Sigmoid colon (tissue), 7 donors: Measurements from ENCODE around the gene PRPF31. TPM values are rescaled to one million over a fixed set of nuclear protein-coding genes. Genes with fewer than 3 reads are reported as not detected.
A peak's percentile ranks its signal among the peaks of the same experiment; 100 is the strongest.

Source experiments
- DNase-seq: peaks from one replicate; pipeline ENCODE4 v3.0.0-alpha.2; 2019
- H3K27ac ChIP-seq, 4 donors: fragments of 200-600 bp; sonication (generic); one replicate each; pipeline ENCODE4 v1.5.1; 2016 to 2019; ENCODE audit warnings: mild to moderate bottlenecking in 1 of 4
- H3K27me3 ChIP-seq, 3 donors: fragments of 200-600 bp; sonication (generic); one replicate each; pipeline ENCODE4 v1.5.1; 2019; ENCODE audit warnings: mild to moderate bottlenecking in 1 of 3
- H3K36me3 ChIP-seq, 4 donors: fragments of 200-600 bp; sonication (generic); one replicate each; pipeline ENCODE4 v1.5.1; 2016 to 2019
- H3K4me1 ChIP-seq, 4 donors: fragments of 200-600 bp; sonication (generic); one replicate each; pipeline ENCODE4 v1.5.1; 2017 to 2019
- H3K4me3 ChIP-seq, 4 donors: fragments of 200-600 bp; sonication (generic); one replicate each; pipeline ENCODE4 v1.5.1; 2017 to 2019; ENCODE audit warnings: mild to moderate bottlenecking in 2 of 4, moderate library complexity in 1 of 4
- H3K9me3 ChIP-seq, 4 donors: fragments of 200-600 bp in 3 of 4; sonication (generic) in 3 of 4; one replicate each; pipeline versions ENCODE4 v1.5.1 to v1.6.1; 2013 to 2019
- EP300 ChIP-seq, 4 donors: sonication (generic); formaldehyde crosslinking; IDR thresholded peaks; one replicate each; pipeline ENCODE4 v1.6.1; 2017; ENCODE audit warnings: antibody characterized with exemption in 4 of 4
- POLR2A ChIP-seq, 2 donors: fragments of 450-650 bp; IDR thresholded peaks; one replicate each; pipeline ENCODE4 v1.6.1; 2016; ENCODE audit warnings: antibody characterized with exemption in 2 of 2, mild to moderate bottlenecking in 2 of 2, moderate library complexity in 2 of 2
- POLR2AphosphoS5 ChIP-seq, 4 donors: sonication (generic); formaldehyde crosslinking; IDR thresholded peaks; one replicate each; pipeline ENCODE4 v1.6.1; 2017; ENCODE audit warnings: antibody characterized with exemption in 4 of 4
- WGBS, 2 donors: extraction: QIAGEN DNeasy Blood & Tissue Kit; methylation state at CpG; one replicate each; pipeline ENCODE4 v1.1.7; 2013; 5-methylcytosine and 5-hydroxymethylcytosine counted together
- intact Hi-C: fragments of 100-400 bp; cut with DNase I; formaldehyde crosslinking; loops from one replicate; pipeline ENCODE4 v1.15.1; 2023
- polyA plus RNA-seq, 3 donors: library from polyadenylated mRNA; stranded (reverse); fragments of 200-250 nt; gene quantifications; one replicate each; pipeline ENCODE4 v1.2.3, GENCODE V29; 2013
- total RNA-seq, 4 donors: library from RNA; depleted of rRNA; stranded (reverse); fragments of >200 nt; gene quantifications; one replicate each; pipeline ENCODE4 v1.1.0, GENCODE V29; 2016
- TF ChIP-seq, protein P1 (sequence below), 4 experiments: fragments of 450-650 bp in 3 of 4; fragments of 200-600 bp in 1 of 4; IDR thresholded peaks; one replicate each; pipeline ENCODE4 v1.5.1; 2016 to 2019; ENCODE audit warnings: antibody characterized with exemption in 4 of 4, mild to moderate bottlenecking in 3 of 4, moderate library complexity in 2 of 4
- donor health status: healthy with polysubstance abuse.
- donor health status: Bipolar disorder and iron deficiency.
- donor health status: healthy.

PRPF31 gene
- total and polyA plus RNA-seq, 7 donors: 25.0 to 60.9 (median 51.0) TPM

DNA sequence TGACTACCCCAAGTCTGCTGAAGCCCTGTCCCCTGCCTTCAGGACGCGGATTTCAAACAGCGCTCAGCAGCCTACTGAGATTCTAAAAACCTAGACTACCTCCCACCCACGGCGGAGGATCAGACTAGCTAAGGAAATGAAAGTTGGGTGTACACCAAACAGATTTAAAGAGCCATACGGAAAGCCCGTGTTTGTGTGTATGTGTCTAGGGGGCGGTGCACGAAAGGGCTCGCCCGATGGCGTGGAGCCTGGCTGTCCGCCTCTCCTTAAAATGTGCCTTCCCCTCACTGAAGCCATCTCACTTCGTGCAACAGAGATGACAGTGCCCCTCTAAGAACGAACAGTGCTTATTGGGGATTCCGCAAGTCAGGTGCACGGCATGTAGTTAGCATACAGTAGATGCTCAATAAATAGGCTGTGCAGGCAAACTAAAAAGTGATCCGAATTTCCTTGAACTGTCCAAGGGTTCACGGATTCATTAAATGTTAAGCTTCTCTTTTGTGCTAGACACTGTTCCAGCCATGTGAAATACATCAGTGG, 43.3 kb downstream of the PRPF31 start:
- H3K4me1 ChIP-seq: peaks cover 0 to 48% (median 44%) of the 10 kb centered on the region in 4 donors
- 9 to 10% methylated on average over 19 of the region's 19 CpGs for WGBS, 2 donors
- H3K9me3 ChIP-seq: no peaks in the 10 kb centered on the region
- no peak for TF ChIP-seq POLR2A (IDR thresholded peaks at IDR 0.05)
- TF ChIP-seq POLR2AphosphoS5 (IDR thresholded peaks at IDR 0.05): no peak
- TF ChIP-seq, protein P1, sequence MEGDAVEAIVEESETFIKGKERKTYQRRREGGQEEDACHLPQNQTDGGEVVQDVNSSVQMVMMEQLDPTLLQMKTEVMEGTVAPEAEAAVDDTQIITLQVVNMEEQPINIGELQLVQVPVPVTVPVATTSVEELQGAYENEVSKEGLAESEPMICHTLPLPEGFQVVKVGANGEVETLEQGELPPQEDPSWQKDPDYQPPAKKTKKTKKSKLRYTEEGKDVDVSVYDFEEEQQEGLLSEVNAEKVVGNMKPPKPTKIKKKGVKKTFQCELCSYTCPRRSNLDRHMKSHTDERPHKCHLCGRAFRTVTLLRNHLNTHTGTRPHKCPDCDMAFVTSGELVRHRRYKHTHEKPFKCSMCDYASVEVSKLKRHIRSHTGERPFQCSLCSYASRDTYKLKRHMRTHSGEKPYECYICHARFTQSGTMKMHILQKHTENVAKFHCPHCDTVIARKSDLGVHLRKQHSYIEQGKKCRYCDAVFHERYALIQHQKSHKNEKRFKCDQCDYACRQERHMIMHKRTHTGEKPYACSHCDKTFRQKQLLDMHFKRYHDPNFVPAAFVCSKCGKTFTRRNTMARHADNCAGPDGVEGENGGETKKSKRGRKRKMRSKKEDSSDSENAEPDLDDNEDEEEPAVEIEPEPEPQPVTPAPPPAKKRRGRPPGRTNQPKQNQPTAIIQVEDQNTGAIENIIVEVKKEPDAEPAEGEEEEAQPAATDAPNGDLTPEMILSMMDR (IDR thresholded peaks at IDR 0.05): no peak
- no peak for TF ChIP-seq EP300 (IDR thresholded peaks at IDR 0.05)
- H3K27ac ChIP-seq: peak overlapping the region; percentile 96 to 98 (median 96)
- intact Hi-C loops: loop anchor here (2.0 kb wide), 1 partner anchor 20 kb away; no protein-coding TSS in a partner anchor
- no peaks in the 10 kb centered on the region for H3K27me3 ChIP-seq
- DNase-seq: no peak
- peak overlapping the region; percentile 69 to 83 (median 72) for H3K4me3 ChIP-seq
- peaks cover 28 to 44% (median 36%) of the 10 kb centered on the region in 4 donors for H3K36me3 ChIP-seq

GRCh38 chr19:54159352-54160181, 44.0 kb downstream of the PRPF31 start, which contains the start of gene LENG1:
LENG1 (minus strand) TSS chr19:54159721; CDS start chr19:54159695, 26 bp downstream.
- TF ChIP-seq, protein P1 (IDR thresholded peaks at IDR 0.05): no peak
- TF ChIP-seq POLR2A (IDR thresholded peaks at IDR 0.05): peak; percentile 41 to 53
- no peak for TF ChIP-seq EP300 (IDR thresholded peaks at IDR 0.05)
- TF ChIP-seq POLR2AphosphoS5 (IDR thresholded peaks at IDR 0.05): peak; percentile 77 to 91 (median 86)
- intact Hi-C loops: loop anchor here (2.0 to 5.0 kb wide), 2 partner anchors 21 to 43 kb away; partner anchors contain the start of gene RPS9
- 0% methylated on average over 72 of the region's 72 CpGs for WGBS, 2 donors
- H3K36me3 ChIP-seq: peaks cover 23 to 37% (median 30%) of the 10 kb centered on the region in 4 donors
- peak; percentile 100 for DNase-seq
- H3K4me3 ChIP-seq: peak within 1 kb of the TSS; percentile 69 to 83 (median 72)
- H3K27me3 ChIP-seq: peaks cover 4 to 5% (median 4%) of the 10 kb centered on the region in 3 donors
- H3K27ac ChIP-seq: peak within 1 kb of the TSS; percentile 96 to 98 (median 96)
- H3K4me1 ChIP-seq: peaks cover 0 to 52% (median 49%) of the 10 kb centered on the region in 4 donors
- H3K9me3 ChIP-seq: no peaks in the 10 kb centered on the region

DNA sequence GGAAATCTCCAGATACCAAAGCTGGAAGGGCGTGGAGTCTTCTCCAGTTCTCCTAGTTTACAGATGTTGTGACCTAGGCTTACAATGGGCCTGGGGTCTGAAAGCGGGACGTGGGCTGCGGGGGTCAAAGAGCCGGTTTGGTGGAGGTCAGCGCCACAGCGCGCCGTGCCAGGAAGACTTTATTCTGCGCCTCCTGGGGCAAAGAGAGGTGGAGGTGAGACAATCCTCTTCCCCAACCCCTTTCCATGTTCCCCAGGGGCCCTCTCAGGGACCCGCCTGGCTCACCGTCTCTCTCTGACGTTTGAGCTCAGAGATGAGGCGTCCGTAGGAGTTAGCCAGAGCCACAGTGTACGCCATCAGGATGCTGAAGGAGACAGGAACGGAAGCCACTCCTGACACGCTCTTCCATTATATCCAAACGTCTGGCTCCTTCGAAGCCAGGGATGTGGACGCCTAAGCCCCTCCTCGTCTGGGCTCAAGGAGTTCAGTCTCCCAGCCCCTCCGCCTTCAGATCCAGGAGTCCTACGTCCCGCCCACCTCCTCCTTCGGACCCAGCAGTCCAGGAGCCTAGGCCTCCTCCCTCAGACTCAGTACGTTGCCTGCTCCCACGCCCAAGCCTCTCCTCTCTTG, 44.7 kb downstream of the PRPF31 start:
- Histone ChIP-seq H3K27me3 (peaks cover 4 to 12% (median 11%) of the 10 kb centered on the region in 3 donors), H3K9me3 (no peaks in the 10 kb centered on the region), H3K36me3 (peaks cover 16 to 30% (median 22%) of the 10 kb centered on the region in 4 donors), H3K4me3 (peak overlapping the region; percentile 29 to 83 (median 55)), H3K27ac (peak overlapping the region; percentile 86 to 96 (median 92)), H3K4me1 (peaks cover 0 to 55% (median 52%) of the 10 kb centered on the region in 4 donors)
- TF ChIP-seq POLR2A (IDR thresholded peaks at IDR 0.05): peak in 1 of 2 donors; percentile 50
- peak in 1 of 4 donors; percentile 5 for TF ChIP-seq POLR2AphosphoS5 (IDR thresholded peaks at IDR 0.05)
- TF ChIP-seq EP300 (IDR thresholded peaks at IDR 0.05): no peak
- DNase-seq: peak; percentile 74
- 1 to 5% methylated on average over 28 of the region's 28 CpGs for WGBS, 2 donors
- intact Hi-C loops: loop anchor here (5.0 kb wide), 1 partner anchor 42 kb away; the partner anchor contains the start of gene RPS9

- TF ChIP-seq POLR2AphosphoS5 (IDR thresholded peaks at IDR 0.05): no peak
- TF ChIP-seq EP300 (IDR thresholded peaks at IDR 0.05): no peak
- TF ChIP-seq, protein P1 (IDR thresholded peaks at IDR 0.05): no peak
- TF ChIP-seq POLR2A (IDR thresholded peaks at IDR 0.05): no peak
- intact Hi-C loops: loop anchor here (5.0 kb wide), 1 partner anchor 41 kb away; the partner anchor contains the start of gene RPS9
- 31 to 51% methylated on average over 13 of the region's 13 CpGs for WGBS, 2 donors
- DNase-seq: no peak
- Histone ChIP-seq H3K27ac (peak overlapping the region; percentile 86 to 96 (median 92)), H3K36me3 (peaks cover 11 to 24% (median 17%) of the 10 kb centered on the region in 4 donors), H3K27me3 (peaks cover 4 to 18% (median 15%) of the 10 kb centered on the region in 3 donors), H3K4me3 (peak overlapping the region in 3 of 4 donors; percentile 48 to 83 (median 62)), H3K9me3 (no peaks in the 10 kb centered on the region), H3K4me1 (peaks cover 0 to 55% (median 52%) of the 10 kb centered on the region in 4 donors)
These were observed 45.3 kb downstream of the PRPF31 start for GRCh38 chr19:54160854-54161253.
